Measurements from ENCODE around the gene RBP2. TPM values are rescaled to one million over a fixed set of nuclear protein-coding genes. Genes with fewer than 3 reads are reported as not detected.

Gene RBP2
- total and polyA plus RNA-seq, 7 donors: 0.87 to 57.1 (median 6.0) TPM; not detected in 4

DNA sequence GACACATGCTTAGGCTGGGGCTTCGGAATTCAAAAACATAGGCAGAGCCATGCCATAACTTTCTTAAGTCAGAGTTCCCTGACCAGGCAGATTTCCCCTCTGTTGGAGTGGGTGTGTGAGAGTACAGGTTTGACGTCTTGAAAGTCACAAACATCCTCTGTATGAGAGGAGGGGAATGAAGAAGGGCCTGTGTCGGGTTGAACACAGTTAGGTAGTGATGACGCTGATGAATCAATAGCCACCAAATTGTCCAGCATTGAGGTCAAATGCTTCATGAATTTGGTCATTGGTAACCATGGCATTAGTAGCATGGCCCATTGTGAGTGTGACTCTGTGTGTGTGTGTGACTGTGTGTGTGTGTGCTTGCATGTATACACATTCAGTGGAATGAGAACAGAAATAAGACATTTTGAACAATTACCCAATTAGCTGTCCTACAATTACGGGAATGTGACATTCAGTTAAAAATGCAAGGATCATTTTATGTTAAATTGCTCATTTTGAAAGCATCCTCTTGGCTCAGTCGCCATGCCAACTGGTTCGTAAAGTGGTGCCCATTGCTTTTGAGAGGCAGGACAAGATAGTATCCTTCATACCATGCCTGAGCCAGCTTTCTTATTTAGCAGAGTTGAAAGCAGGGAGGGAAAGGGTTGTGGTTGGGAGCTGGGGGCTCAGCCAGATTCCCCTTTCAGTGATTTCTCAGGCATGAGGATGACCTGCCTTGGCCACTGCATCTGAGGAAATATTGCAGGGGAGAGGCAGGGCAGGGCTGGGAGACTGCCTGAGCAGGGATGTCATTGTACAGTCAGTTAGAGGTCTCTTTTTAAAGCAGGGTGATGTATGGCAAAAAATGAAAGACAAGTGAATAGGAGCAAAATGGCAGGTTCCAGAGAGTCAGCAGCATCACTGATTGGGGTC lies 35.4 kb downstream of the RBP2 start:
- intact Hi-C loops (cut with DNase I): no loop called here
- Histone ChIP-seq H3K9me3 (no peaks in the 10 kb centered on the region), H3K4me1 (no peaks in the 10 kb centered on the region), H3K27me3 (no peaks in the 10 kb centered on the region), H3K4me3 (no peak overlapping the region), H3K36me3 (no peaks in the 10 kb centered on the region), H3K27ac (no peak overlapping the region)
- TF ChIP-seq EP300 (IDR thresholded peaks at IDR 0.05) (no peak), POLR2AphosphoS5 (IDR thresholded peaks at IDR 0.05) (no peak), POLR2A (IDR thresholded peaks at IDR 0.05) (no peak)
- TF ChIP-seq, protein P1, sequence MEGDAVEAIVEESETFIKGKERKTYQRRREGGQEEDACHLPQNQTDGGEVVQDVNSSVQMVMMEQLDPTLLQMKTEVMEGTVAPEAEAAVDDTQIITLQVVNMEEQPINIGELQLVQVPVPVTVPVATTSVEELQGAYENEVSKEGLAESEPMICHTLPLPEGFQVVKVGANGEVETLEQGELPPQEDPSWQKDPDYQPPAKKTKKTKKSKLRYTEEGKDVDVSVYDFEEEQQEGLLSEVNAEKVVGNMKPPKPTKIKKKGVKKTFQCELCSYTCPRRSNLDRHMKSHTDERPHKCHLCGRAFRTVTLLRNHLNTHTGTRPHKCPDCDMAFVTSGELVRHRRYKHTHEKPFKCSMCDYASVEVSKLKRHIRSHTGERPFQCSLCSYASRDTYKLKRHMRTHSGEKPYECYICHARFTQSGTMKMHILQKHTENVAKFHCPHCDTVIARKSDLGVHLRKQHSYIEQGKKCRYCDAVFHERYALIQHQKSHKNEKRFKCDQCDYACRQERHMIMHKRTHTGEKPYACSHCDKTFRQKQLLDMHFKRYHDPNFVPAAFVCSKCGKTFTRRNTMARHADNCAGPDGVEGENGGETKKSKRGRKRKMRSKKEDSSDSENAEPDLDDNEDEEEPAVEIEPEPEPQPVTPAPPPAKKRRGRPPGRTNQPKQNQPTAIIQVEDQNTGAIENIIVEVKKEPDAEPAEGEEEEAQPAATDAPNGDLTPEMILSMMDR (IDR thresholded peaks at IDR 0.05): no peak
- no peak for DNase-seq
- whole genome bisulfite sequencing, 2 donors: 94 to 96% methylated on average over 7 of the region's 7 CpGs

DNA sequence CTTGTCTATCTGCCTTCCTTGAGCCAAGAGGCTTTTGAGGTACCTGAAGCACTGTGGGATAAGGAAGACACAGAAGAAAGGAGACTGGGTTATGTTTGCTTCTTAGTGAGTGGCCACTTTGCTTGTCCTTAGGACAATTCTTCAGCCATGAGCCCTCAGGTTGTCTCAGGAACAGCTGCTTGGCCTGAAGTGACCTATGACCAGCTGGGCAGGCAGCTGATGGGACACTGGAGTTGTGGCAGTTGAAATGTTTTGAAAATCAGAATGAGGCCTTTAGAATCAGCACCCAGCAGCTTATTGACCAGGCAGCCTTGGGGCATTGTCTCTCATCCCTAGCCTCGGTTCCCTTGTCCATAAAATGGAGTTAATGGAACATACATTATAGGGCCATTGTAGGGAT lies 37.0 kb downstream of the RBP2 start:
- intact Hi-C loops (cut with DNase I): loop anchor here (10.0 kb wide), 1 partner anchor 496 kb away; the partner anchor contains the start of gene CLSTN2
- Histone ChIP-seq H3K4me1 (no peaks in the 10 kb centered on the region), H3K27ac (no peak overlapping the region), H3K27me3 (no peaks in the 10 kb centered on the region), H3K4me3 (no peak overlapping the region), H3K9me3 (no peaks in the 10 kb centered on the region), H3K36me3 (no peaks in the 10 kb centered on the region)
- DNase-seq: no peak
- TF ChIP-seq, protein P1 (IDR thresholded peaks at IDR 0.05): no peak
- no peak for TF ChIP-seq POLR2A (IDR thresholded peaks at IDR 0.05)
- TF ChIP-seq EP300 (IDR thresholded peaks at IDR 0.05): no peak
- TF ChIP-seq POLR2AphosphoS5 (IDR thresholded peaks at IDR 0.05): no peak
- 75 to 89% methylated on average over 1 of the region's 1 CpG for WGBS, 2 donors

DNA sequence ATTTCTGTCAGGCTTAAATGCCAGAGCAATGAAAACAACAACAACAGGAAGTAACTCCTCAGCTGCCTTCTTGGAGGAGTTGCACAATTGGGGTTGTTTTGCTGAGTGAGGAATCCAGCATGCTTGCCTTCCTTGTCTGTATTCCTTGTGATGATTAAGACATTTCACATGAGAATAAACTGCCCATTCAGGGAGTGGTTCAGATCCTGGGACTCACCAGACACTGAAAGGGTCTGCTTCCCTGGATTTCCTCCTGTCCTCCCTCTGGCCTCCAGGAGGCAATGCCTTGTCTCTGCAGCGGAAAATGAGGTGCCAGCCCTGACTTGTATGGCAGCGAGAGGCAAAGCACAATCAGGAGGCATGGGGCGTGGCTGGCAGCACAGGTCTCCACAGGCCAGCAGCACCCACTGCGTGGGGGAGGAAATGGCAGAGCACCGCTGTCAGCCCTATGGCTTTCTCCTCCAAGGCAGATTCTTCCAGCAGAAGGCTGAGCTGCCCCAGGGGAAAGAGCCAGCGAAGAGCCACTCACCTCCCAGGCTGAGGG lies 41.5 kb downstream of the RBP2 start:
- intact Hi-C loops (cut with DNase I): loop anchor here (10.0 kb wide), 1 partner anchor 500 kb away; the partner anchor contains the start of gene CLSTN2
- no peak for DNase-seq
- Histone ChIP-seq H3K4me1 (no peaks in the 10 kb centered on the region), H3K4me3 (no peak overlapping the region), H3K27me3 (no peaks in the 10 kb centered on the region), H3K36me3 (no peaks in the 10 kb centered on the region), H3K9me3 (peaks cover 0 to 2% (median 0%) of the 10 kb centered on the region in 4 donors), H3K27ac (no peak overlapping the region)
- 89% methylated on average over 6 of the region's 6 CpGs for WGBS, 2 donors
- no peak for TF ChIP-seq POLR2AphosphoS5 (IDR thresholded peaks at IDR 0.05)
- no peak for TF ChIP-seq EP300 (IDR thresholded peaks at IDR 0.05)
- TF ChIP-seq, protein P1 (IDR thresholded peaks at IDR 0.05): no peak
- no peak for TF ChIP-seq POLR2A (IDR thresholded peaks at IDR 0.05)

DNA sequence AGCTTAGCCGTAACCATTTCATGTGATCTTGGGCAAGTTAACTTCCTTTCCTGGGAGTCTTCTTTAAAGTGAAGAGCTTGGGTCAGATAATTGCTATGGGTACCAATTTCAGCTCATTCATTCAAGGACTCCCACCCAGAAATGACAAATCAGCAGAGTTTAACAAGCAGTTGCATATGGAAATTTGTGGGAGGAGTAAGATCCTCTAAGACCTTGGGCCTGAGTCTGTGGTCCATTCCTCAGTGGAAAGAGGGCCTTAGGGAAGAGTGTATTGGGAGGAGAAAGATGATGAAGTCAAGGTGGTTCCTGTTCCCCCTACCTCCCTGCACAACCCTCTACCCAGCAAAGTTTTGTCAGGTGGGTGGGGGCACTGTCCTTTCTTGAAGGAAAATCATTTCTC lies 42.1 kb downstream of the RBP2 start:
- H3K9me3 ChIP-seq: peaks cover 0 to 2% (median 0%) of the 10 kb centered on the region in 4 donors
- H3K27ac ChIP-seq: no peak overlapping the region
- H3K4me1 ChIP-seq: no peaks in the 10 kb centered on the region
- WGBS, 2 donors: 93 to 97% methylated on average over 1 of the region's 1 CpG
- intact Hi-C loops (cut with DNase I): loop anchor here (10.0 kb wide), 1 partner anchor 501 kb away; the partner anchor contains the start of gene CLSTN2
- no peak for DNase-seq
- no peak overlapping the region for H3K4me3 ChIP-seq
- H3K36me3 ChIP-seq: no peaks in the 10 kb centered on the region
- TF ChIP-seq POLR2AphosphoS5 (IDR thresholded peaks at IDR 0.05) (no peak), POLR2A (IDR thresholded peaks at IDR 0.05) (no peak)
- TF ChIP-seq, protein P1 (IDR thresholded peaks at IDR 0.05): no peak
- H3K27me3 ChIP-seq: no peaks in the 10 kb centered on the region

Data from sigmoid colon (tissue), 7 donors.